HepG2 (cell line): ENCODE measurements around the gene ENTREP3. TPM values are rescaled to one million over a fixed set of nuclear protein-coding genes. Genes with fewer than 3 reads are reported as not detected.
A peak's percentile ranks its signal among the peaks of the same experiment; 100 is the strongest.

Experiments
- AGO1 ChIP-seq: fragments of 200-400 bp; formaldehyde crosslinking; IDR thresholded peaks from 2 replicates; pipeline ENCODE4 v1.6.1; 2017; ENCODE audit warnings: mild to moderate bottlenecking, low read depth, low read length, moderate library complexity; ENCODE audit not compliant: poor library complexity, severe bottlenecking
- AGO2 ChIP-seq: fragments of 200-400 bp; formaldehyde crosslinking; optimal IDR thresholded peaks from 2 replicates; pipeline ENCODE3; 2017; ENCODE audit warnings: mild to moderate bottlenecking, low read depth, low read length, moderate library complexity
- ATF7-NPFF ChIP-seq: sonication (generic); formaldehyde crosslinking; IDR thresholded peaks from 2 replicates; pipeline ENCODE4 v1.8.1; 2023; ENCODE audit warnings: mild to moderate bottlenecking, low read depth, missing genetic modification reagents, moderate library complexity
- BRCA1 ChIP-seq: sonication (generic); formaldehyde crosslinking; IDR thresholded peaks from 2 replicates; pipeline ENCODE4 v1.4.0; 2020; ENCODE audit warnings: missing genetic modification reagents
- DNMT3B ChIP-seq: conservative IDR thresholded peaks from 2 replicates; pipeline ENCODE4 v1.6.1; 2016; ENCODE audit warnings: missing biosample characterization, control low read depth
- ETV5 ChIP-seq: IDR thresholded peaks from 2 replicates; pipeline ENCODE4 v1.6.1; 2018; ENCODE audit warnings: missing biosample characterization, missing genetic modification reagents, inconsistent platforms, borderline replicate concordance
- FOXO4 ChIP-seq: sonication (generic); formaldehyde crosslinking; conservative IDR thresholded peaks from 2 replicates; pipeline ENCODE4 v1.8.1; 2023; ENCODE audit warnings: missing genetic modification reagents
- HDAC1 ChIP-seq: sonication (generic); formaldehyde crosslinking; IDR thresholded peaks from 2 replicates; pipeline ENCODE4 v1.5.1; 2020; ENCODE audit warnings: mild to moderate bottlenecking, missing genetic modification reagents
- JDP2 ChIP-seq: sonication (generic); formaldehyde crosslinking; IDR thresholded peaks from 2 replicates; pipeline ENCODE4 v1.8.1; 2022; ENCODE audit warnings: missing genetic modification reagents, borderline replicate concordance
- KMT2A ChIP-seq: sonication (generic); formaldehyde crosslinking; IDR thresholded peaks from 2 replicates; pipeline ENCODE4 v1.4.0; 2020; ENCODE audit warnings: missing genetic modification reagents
- RBAK ChIP-seq: sonication (generic); formaldehyde crosslinking; IDR thresholded peaks from 2 replicates; pipeline ENCODE4 v1.5.1; 2020; ENCODE audit warnings: mild to moderate bottlenecking, missing genetic modification reagents
- SALL1 ChIP-seq: sonication (generic); formaldehyde crosslinking; IDR thresholded peaks from 2 replicates; pipeline ENCODE4 v1.8.0; 2022; ENCODE audit warnings: mild to moderate bottlenecking, missing genetic modification reagents
- THAP11 ChIP-seq: IDR thresholded peaks from 2 replicates; pipeline ENCODE4 v1.6.1; 2016; ENCODE audit warnings: missing biosample characterization, missing genetic modification reagents
- ZBTB7B ChIP-seq: sonication (generic); formaldehyde crosslinking; IDR thresholded peaks from 2 replicates; pipeline ENCODE4 v1.4.0; 2020; ENCODE audit warnings: missing genetic modification reagents
- ZFP41 ChIP-seq: sonication (generic); formaldehyde crosslinking; IDR thresholded peaks from 2 replicates; pipeline ENCODE4 v1.4.0; 2020; ENCODE audit warnings: mild to moderate bottlenecking, missing genetic modification reagents, borderline replicate concordance
- ZFYVE20 ChIP-seq: sonication (generic); formaldehyde crosslinking; IDR thresholded peaks from 2 replicates; pipeline ENCODE4 v1.8.0; 2023; ENCODE audit warnings: low read depth, mild to moderate bottlenecking, moderate library complexity, missing genetic modification reagents, borderline replicate concordance
- ZMYM2 ChIP-seq: sonication (generic); formaldehyde crosslinking; IDR thresholded peaks from 2 replicates; pipeline ENCODE4 v1.8.0; 2022; ENCODE audit warnings: mild to moderate bottlenecking, missing genetic modification reagents
- ZNF337 ChIP-seq: sonication (generic); formaldehyde crosslinking; IDR thresholded peaks from 2 replicates; pipeline ENCODE4 v1.5.1; 2020; ENCODE audit warnings: missing genetic modification reagents, low read depth, mild to moderate bottlenecking, borderline replicate concordance
- ZNF563 ChIP-seq: sonication (generic); formaldehyde crosslinking; IDR thresholded peaks from 2 replicates; pipeline ENCODE4 v1.8.0; 2022; ENCODE audit warnings: mild to moderate bottlenecking, moderate library complexity, missing genetic modification reagents
- ZNF614 ChIP-seq: IDR thresholded peaks from 2 replicates; pipeline ENCODE4 v1.6.1; 2018; ENCODE audit warnings: missing biosample characterization, missing genetic modification reagents, inconsistent platforms, borderline replicate concordance
- ZNF709 ChIP-seq: sonication (generic); formaldehyde crosslinking; IDR thresholded peaks from 2 replicates; pipeline ENCODE4 v1.5.0; 2020; ENCODE audit warnings: mild to moderate bottlenecking, missing genetic modification reagents
- ZNF747 ChIP-seq: sonication (generic); formaldehyde crosslinking; IDR thresholded peaks from 2 replicates; pipeline ENCODE4 v1.8.1; 2023; ENCODE audit warnings: missing genetic modification reagents, mild to moderate bottlenecking, borderline replicate concordance
- ZSCAN31 ChIP-seq: sonication (generic); formaldehyde crosslinking; IDR thresholded peaks from 2 replicates; pipeline ENCODE4 v1.5.0; 2020; ENCODE audit warnings: low read depth, mild to moderate bottlenecking, missing genetic modification reagents
- polyA plus RNA-seq, 8 experiments: library from polyadenylated mRNA; depleted of rRNA in 3 of 8; stranded (reverse) in 7 of 8; unstranded in 1 of 8; fragments of >200 nt; fragmentation: Illumina TruSeq in 4 of 8; extraction: Trizol in 4 of 8; gene quantifications; 2 replicates each; pipeline versions ENCODE4 v1.2.1 to v1.2.3, GENCODE V29; 2011 to 2016; ENCODE audit warnings: low read depth in 4 of 8, missing spikeins in 1 of 8, mixed read lengths in 1 of 8; ENCODE audit not compliant: insufficient read depth in 1 of 8
- total RNA-seq, 5 experiments: library from RNA; depleted of rRNA; stranded (reverse); fragments of >200 nt; fragmentation: Illumina TruSeq; extraction: Trizol; gene quantifications; 2 replicates each; pipeline ENCODE4 v1.2.3, GENCODE V29; 2016; ENCODE audit warnings: low read depth in 1 of 5
- TF ChIP-seq, protein P1 (sequence below): sonication (generic); formaldehyde crosslinking; IDR thresholded peaks from 2 replicates; pipeline ENCODE4 v1.9.0; 2021; ENCODE audit warnings: missing genetic modification reagents, mild to moderate bottlenecking, borderline replicate concordance
- TF ChIP-seq, protein P2 (sequence below): sonication (generic); formaldehyde crosslinking; IDR thresholded peaks from 2 replicates; pipeline ENCODE4 v1.5.1; 2020; ENCODE audit warnings: missing genetic modification reagents, mild to moderate bottlenecking, borderline replicate concordance

ENTREP3 gene
- total and polyA plus RNA-seq, 2 of the 13 experiments (the other 11 are each of a cell fraction or from before 2014, with no cell fraction given), result 4.1 to 9.9 TPM

- TF ChIP-seq ZNF709, result peak; percentile 53
- TF ChIP-seq ETV5 (CRISPR knock-in tag), result peak; percentile 75
- peak; percentile 96 for TF ChIP-seq AGO1
- peak; percentile 34; the same call in 1 of the 2 replicates for TF ChIP-seq ZNF614 (CRISPR knock-in tag)
- TF ChIP-seq DNMT3B (CRISPR knock-in tag), result no peak
- peak; percentile 93 for TF ChIP-seq HDAC1
- no peak for TF ChIP-seq ZFYVE20 (CRISPR knock-in tag)
- peak; percentile 100 for TF ChIP-seq AGO2
- TF ChIP-seq ZNF747, result 0 out of 2 replicates have a peak, but pooled peaks have one; percentile 30
- TF ChIP-seq ZBTB7B (CRISPR knock-in tag), result peak; percentile 64; the same call in 1 of the 2 replicates
- TF ChIP-seq ZSCAN31 (CRISPR knock-in tag), result no peak; the same call in 1 of the 2 replicates
- TF ChIP-seq, protein P1, sequence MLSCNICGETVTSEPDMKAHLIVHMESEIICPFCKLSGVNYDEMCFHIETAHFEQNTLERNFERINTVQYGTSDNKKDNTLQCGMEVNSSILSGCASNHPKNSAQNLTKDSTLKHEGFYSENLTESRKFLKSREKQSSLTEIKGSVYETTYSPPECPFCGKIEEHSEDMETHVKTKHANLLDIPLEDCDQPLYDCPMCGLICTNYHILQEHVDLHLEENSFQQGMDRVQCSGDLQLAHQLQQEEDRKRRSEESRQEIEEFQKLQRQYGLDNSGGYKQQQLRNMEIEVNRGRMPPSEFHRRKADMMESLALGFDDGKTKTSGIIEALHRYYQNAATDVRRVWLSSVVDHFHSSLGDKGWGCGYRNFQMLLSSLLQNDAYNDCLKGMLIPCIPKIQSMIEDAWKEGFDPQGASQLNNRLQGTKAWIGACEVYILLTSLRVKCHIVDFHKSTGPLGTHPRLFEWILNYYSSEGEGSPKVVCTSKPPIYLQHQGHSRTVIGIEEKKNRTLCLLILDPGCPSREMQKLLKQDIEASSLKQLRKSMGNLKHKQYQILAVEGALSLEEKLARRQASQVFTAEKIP, result no peak
- peak; percentile 22; the same call in 1 of the 2 replicates for TF ChIP-seq ZFP41 (CRISPR knock-in tag)
- TF ChIP-seq ZNF337 (CRISPR knock-in tag), result no peak
- peak; percentile 86; the same call in 1 of the 2 replicates for TF ChIP-seq ATF7-NPFF (CRISPR knock-in tag)
- peak; percentile 99 for TF ChIP-seq THAP11
- no peak for TF ChIP-seq RBAK (CRISPR knock-in tag)
- peak; percentile 54; the same call in 1 of the 2 replicates for TF ChIP-seq KMT2A (CRISPR knock-in tag)
- no peak for TF ChIP-seq FOXO4 (CRISPR knock-in tag)
- TF ChIP-seq JDP2, result no peak
- no peak for TF ChIP-seq ZMYM2 (CRISPR knock-in tag)
- TF ChIP-seq ZNF563, result peak; percentile 76; the same call in 1 of the 2 replicates
- TF ChIP-seq, protein P2, sequence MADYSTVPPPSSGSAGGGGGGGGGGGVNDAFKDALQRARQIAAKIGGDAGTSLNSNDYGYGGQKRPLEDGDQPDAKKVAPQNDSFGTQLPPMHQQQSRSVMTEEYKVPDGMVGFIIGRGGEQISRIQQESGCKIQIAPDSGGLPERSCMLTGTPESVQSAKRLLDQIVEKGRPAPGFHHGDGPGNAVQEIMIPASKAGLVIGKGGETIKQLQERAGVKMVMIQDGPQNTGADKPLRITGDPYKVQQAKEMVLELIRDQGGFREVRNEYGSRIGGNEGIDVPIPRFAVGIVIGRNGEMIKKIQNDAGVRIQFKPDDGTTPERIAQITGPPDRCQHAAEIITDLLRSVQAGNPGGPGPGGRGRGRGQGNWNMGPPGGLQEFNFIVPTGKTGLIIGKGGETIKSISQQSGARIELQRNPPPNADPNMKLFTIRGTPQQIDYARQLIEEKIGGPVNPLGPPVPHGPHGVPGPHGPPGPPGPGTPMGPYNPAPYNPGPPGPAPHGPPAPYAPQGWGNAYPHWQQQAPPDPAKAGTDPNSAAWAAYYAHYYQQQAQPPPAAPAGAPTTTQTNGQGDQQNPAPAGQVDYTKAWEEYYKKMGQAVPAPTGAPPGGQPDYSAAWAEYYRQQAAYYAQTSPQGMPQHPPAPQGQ (CRISPR knock-in tag), result 0 out of 2 replicates have a peak, but pooled peaks have one; percentile 66
- TF ChIP-seq SALL1 (CRISPR knock-in tag), result peak; percentile 89
- no peak for TF ChIP-seq BRCA1 (CRISPR knock-in tag)
These were observed 6.8 kb upstream of the ENTREP3 start, which contains the start of gene SCAMP3 (continued) for GRCh38 chr1:155261852-155262673.
